OCI-LY3 (cell line): ENCODE measurements around the gene KISS1.

Experiments
- CTCF ChIP-seq: fragments of 200-600, 300-600 bp; sonication (generic); IDR thresholded peaks from 2 replicates; pipeline ENCODE4 v1.5.1; 2014; ENCODE audit warnings: antibody characterized with exemption, low read length, low read depth
- EZH2phosphoT487 ChIP-seq: fragments of 200-600 bp; shearing (Covaris generic); IDR thresholded peaks from 2 replicates; pipeline ENCODE4 v1.6.1; 2018; ENCODE audit warnings: antibody characterized with exemption, mixed run types, low read depth

GRCh38 chr1:204154568-204155255, 41.6 kb downstream of the KISS1 start:
- no peak for TF ChIP-seq CTCF
- no peak for TF ChIP-seq EZH2phosphoT487
